Upper lobe of left lung (tissue), 6 donors: ENCODE measurements around the gene CNTNAP4. TPM values are rescaled to one million over a fixed set of nuclear protein-coding genes. Genes with fewer than 3 reads are reported as not detected.

ENCODE experiments used
- ATAC-seq, 2 donors: fragments of 200-7000 bp; cut with Tn5 transposase; one replicate each; pipeline ENCODE4 v1.9.1; 2022; ENCODE audit warnings: mild to moderate bottlenecking in 2 of 2, moderate library complexity in 2 of 2; ENCODE audit not compliant: low FRiP score in 2 of 2
- DNase-seq, 2 donors: peaks; one replicate each; pipeline ENCODE4 v3.0.0-alpha.2; 2019 to 2020
- H3K27ac ChIP-seq, 4 donors: fragments of 200-600 bp; sonication (generic); one replicate each; pipeline ENCODE4 v1.5.1; 2016 to 2019
- H3K27me3 ChIP-seq, 4 donors: fragments of 200-600 bp; sonication (generic); one replicate each; pipeline ENCODE4 v1.5.1; 2017 to 2019
- H3K36me3 ChIP-seq, 4 donors: fragments of 200-600 bp; sonication (generic); one replicate each; pipeline ENCODE4 v1.5.1; 2016 to 2019
- H3K4me1 ChIP-seq, 4 donors: fragments of 200-600 bp; sonication (generic); one replicate each; pipeline ENCODE4 v1.5.1; 2018 to 2019
- H3K4me3 ChIP-seq, 4 donors: fragments of 200-600 bp; sonication (generic); one replicate each; pipeline ENCODE4 v1.5.1; 2017 to 2019; ENCODE audit warnings: mild to moderate bottlenecking in 2 of 4, moderate library complexity in 1 of 4
- H3K9me3 ChIP-seq, 4 donors: fragments of 200-600 bp; sonication (generic); one replicate each; pipeline ENCODE4 v1.5.1; 2018 to 2019
- CTCF ChIP-seq, 6 experiments: fragments of 450-650 bp in 4 of 6; fragments of 200-600 bp in 2 of 6; sonication (generic) in 2 of 6; IDR thresholded peaks; one replicate each; pipeline ENCODE4 v1.5.1; 2016 to 2019; ENCODE audit warnings: antibody characterized with exemption in 6 of 6
- EP300 ChIP-seq, 4 donors: sonication (generic); formaldehyde crosslinking; IDR thresholded peaks; one replicate each; pipeline ENCODE4 v1.5.1; 2017; ENCODE audit warnings: antibody characterized with exemption in 4 of 4, control low read depth in 2 of 4
- POLR2A ChIP-seq, 4 donors: fragments of 450-650 bp; IDR thresholded peaks; one replicate each; pipeline ENCODE4 v1.5.1; 2016 to 2017; ENCODE audit warnings: antibody characterized with exemption in 4 of 4, mild to moderate bottlenecking in 2 of 4
- POLR2AphosphoS5 ChIP-seq, 2 donors: sonication (generic); formaldehyde crosslinking; IDR thresholded peaks; one replicate each; pipeline ENCODE4 v1.5.1; 2017; ENCODE audit warnings: antibody characterized with exemption in 2 of 2
- WGBS, 2 donors: methylation state at CpG; one replicate each; pipeline ENCODE4 v1.1.5; 2017 to 2018; 5-methylcytosine and 5-hydroxymethylcytosine counted together
- total RNA-seq, 6 donors: library from RNA; depleted of rRNA in 4 of 6; stranded (reverse); fragments of >200 nt in 4 of 6; gene quantifications; one replicate each; pipeline versions ENCODE4 v1.1.0 to v1.2.1, GENCODE V29; 2016 to 2021
- donor health status: DM: no; HTN: no; CAD: no; lungs with moderate emphysema.
- donor health status: DM: no; HTN: yes; CAD: no; lungs with severe emphysema.

The CNTNAP4 gene
- total RNA-seq, 6 donors from 2014 or later: not detected

GRCh38 chr16:76390476-76390875 is 113.3 kb downstream of the CNTNAP4 start:
- DNase-seq (no peak), ATAC-seq (no peak)
- no peaks in the 10 kb centered on the region for H3K9me3 ChIP-seq
- H3K4me1 ChIP-seq: no peaks in the 10 kb centered on the region
- H3K4me3 ChIP-seq: no peak overlapping the region
- no peaks in the 10 kb centered on the region for H3K27me3 ChIP-seq
- H3K27ac ChIP-seq: no peak overlapping the region
- 70 to 96% methylated on average over 1 of the region's 1 CpG for WGBS, 2 donors
- TF ChIP-seq POLR2AphosphoS5 (IDR thresholded peaks at IDR 0.05): no peak
- no peak for TF ChIP-seq EP300 (IDR thresholded peaks at IDR 0.05)
- TF ChIP-seq POLR2A (IDR thresholded peaks at IDR 0.05): no peak
- no peak for TF ChIP-seq CTCF (IDR thresholded peaks at IDR 0.05)
- H3K36me3 ChIP-seq: no peaks in the 10 kb centered on the region

- no peak for ATAC-seq
- TF ChIP-seq POLR2A (IDR thresholded peaks at IDR 0.05) (no peak), EP300 (IDR thresholded peaks at IDR 0.05) (no peak), CTCF (IDR thresholded peaks at IDR 0.05) (no peak), POLR2AphosphoS5 (IDR thresholded peaks at IDR 0.05) (no peak)
- Histone ChIP-seq H3K27me3 (no peaks in the 10 kb centered on the region), H3K36me3 (no peaks in the 10 kb centered on the region), H3K4me1 (no peaks in the 10 kb centered on the region), H3K27ac (no peak overlapping the region), H3K4me3 (no peak overlapping the region), H3K9me3 (no peaks in the 10 kb centered on the region)
- no peak for DNase-seq
- 67 to 69% methylated on average over 4 of the region's 4 CpGs for WGBS, 2 donors
Measured at GRCh38 chr16:76396977-76397376, 119.8 kb downstream of the CNTNAP4 start.

- DNase-seq (no peak), ATAC-seq (no peak)
- TF ChIP-seq CTCF (IDR thresholded peaks at IDR 0.05): no peak
- no peak for TF ChIP-seq EP300 (IDR thresholded peaks at IDR 0.05)
- no peak for TF ChIP-seq POLR2AphosphoS5 (IDR thresholded peaks at IDR 0.05)
- no peak for TF ChIP-seq POLR2A (IDR thresholded peaks at IDR 0.05)
- WGBS, 2 donors: 53 to 64% methylated on average over 1 of the region's 1 CpG
- Histone ChIP-seq H3K36me3 (no peaks in the 10 kb centered on the region), H3K4me1 (no peaks in the 10 kb centered on the region), H3K27ac (no peak overlapping the region), H3K27me3 (no peaks in the 10 kb centered on the region), H3K9me3 (no peaks in the 10 kb centered on the region), H3K4me3 (no peak overlapping the region)
Measured at GRCh38 chr16:76409706-76410105, 132.5 kb downstream of the CNTNAP4 start.

- no peaks in the 10 kb centered on the region for H3K36me3 ChIP-seq
- ATAC-seq (no peak), DNase-seq (no peak)
- no peak overlapping the region for H3K4me3 ChIP-seq
- no peak overlapping the region for H3K27ac ChIP-seq
- no peak for TF ChIP-seq CTCF (IDR thresholded peaks at IDR 0.05)
- TF ChIP-seq EP300 (IDR thresholded peaks at IDR 0.05): no peak
- TF ChIP-seq POLR2AphosphoS5 (IDR thresholded peaks at IDR 0.05): no peak
- TF ChIP-seq POLR2A (IDR thresholded peaks at IDR 0.05): no peak
- WGBS, 2 donors: 64 to 77% methylated on average over 2 of the region's 2 CpGs
- H3K9me3 ChIP-seq: no peaks in the 10 kb centered on the region
- H3K27me3 ChIP-seq: no peaks in the 10 kb centered on the region
- H3K4me1 ChIP-seq: no peaks in the 10 kb centered on the region
Measured at GRCh38 chr16:76421571-76421970, 144.4 kb downstream of the CNTNAP4 start.

- no peak overlapping the region for H3K4me3 ChIP-seq
- WGBS, 2 donors: 72 to 81% methylated on average over 5 of the region's 5 CpGs
- no peak for ATAC-seq
Measured at GRCh38 chr16:76428858-76429257, 151.7 kb downstream of the CNTNAP4 start.

More at GRCh38 chr16:76428858-76429257, 151.7 kb downstream of the CNTNAP4 start:
- H3K9me3 ChIP-seq: no peaks in the 10 kb centered on the region
- no peaks in the 10 kb centered on the region for H3K4me1 ChIP-seq
- DNase-seq: no peak
- H3K36me3 ChIP-seq: no peaks in the 10 kb centered on the region
- TF ChIP-seq POLR2AphosphoS5 (IDR thresholded peaks at IDR 0.05) (no peak), CTCF (IDR thresholded peaks at IDR 0.05) (no peak), EP300 (IDR thresholded peaks at IDR 0.05) (no peak), POLR2A (IDR thresholded peaks at IDR 0.05) (no peak)
- H3K27me3 ChIP-seq: no peaks in the 10 kb centered on the region
- H3K27ac ChIP-seq: no peak overlapping the region
